IMR-90 (cell line): ENCODE results near the gene CH25H.

Source experiments
- BHLHE40 ChIP-seq: fragments of 150-350 bp; IDR thresholded peaks from 2 replicates; pipeline ENCODE4 v1.6.1; 2016; ENCODE audit warnings: mild to moderate bottlenecking, low read depth, low read length
- CTCF ChIP-seq: conservative IDR thresholded peaks from 2 replicates; pipeline ENCODE4 v1.5.1; 2012; ENCODE audit warnings: mild to moderate bottlenecking, low read depth, low read length, improper control_type of control experiment
- ELK1 ChIP-seq: fragments of 150-350 bp; IDR thresholded peaks from 2 replicates; pipeline ENCODE4 v1.6.1; 2016; ENCODE audit warnings: low read depth, mild to moderate bottlenecking, low read length, moderate library complexity, borderline replicate concordance
- MAFK ChIP-seq: IDR thresholded peaks from 2 replicates; pipeline ENCODE4 v1.6.1; 2012; ENCODE audit warnings: low read depth, low read length, improper control_type of control experiment
- MXI1 ChIP-seq: IDR thresholded peaks from 2 replicates; pipeline ENCODE4 v1.6.1; 2012; ENCODE audit warnings: low read depth, mild to moderate bottlenecking, low read length, moderate library complexity, borderline replicate concordance
- NFE2L2 ChIP-seq: fragments of 150-350 bp; IDR thresholded peaks from 2 replicates; pipeline ENCODE4 v1.6.1; 2016; ENCODE audit warnings: low read depth, mild to moderate bottlenecking, low read length
- POLR2A ChIP-seq: IDR thresholded peaks from 2 replicates; pipeline ENCODE4 v1.6.1; 2012; ENCODE audit warnings: mild to moderate bottlenecking, low read depth, low read length
- RFX5 ChIP-seq: IDR thresholded peaks from 2 replicates; pipeline ENCODE4 v1.8.0; 2012; ENCODE audit warnings: low read depth, mild to moderate bottlenecking, low read length, moderate library complexity
- SMC3 ChIP-seq: fragments of 150-350 bp; IDR thresholded peaks from 2 replicates; pipeline ENCODE4 v1.6.1; 2016; ENCODE audit warnings: low read depth, mild to moderate bottlenecking, antibody characterized with exemption, low read length, moderate library complexity
- USF2 ChIP-seq: fragments of 150-350 bp; IDR thresholded peaks from 2 replicates; pipeline ENCODE4 v1.6.1; 2017; ENCODE audit warnings: mild to moderate bottlenecking, antibody characterized with exemption, low read length, low read depth

- no peak for TF ChIP-seq POLR2A
- TF ChIP-seq CTCF, result no peak
- TF ChIP-seq MAFK, result no peak
- no peak for TF ChIP-seq BHLHE40
- TF ChIP-seq USF2, result no peak
- TF ChIP-seq SMC3, result no peak
- TF ChIP-seq NFE2L2, result no peak
- TF ChIP-seq RFX5, result no peak
- no peak for TF ChIP-seq MXI1
- TF ChIP-seq ELK1, result no peak
These were observed 42.2 kb downstream of the CH25H start for GRCh38 chr10:89164920-89165319.
